Testis (tissue), 3 donors: ENCODE measurements around the gene ARHGAP20. TPM values are rescaled to one million over a fixed set of nuclear protein-coding genes. Genes with fewer than 3 reads are reported as not detected.
"Not testable (repeated sequence)": the region's sequence is repeated elsewhere in the genome, so short reads cannot be mapped to it uniquely, and the experiment has no call there.

Source experiments
- DNase-seq: peaks from one replicate; pipeline ENCODE4 v3.0.0-alpha.2; 2019
- H3K27ac ChIP-seq, 2 donors: fragments of 200-600 bp; sonication (generic); one replicate each; pipeline ENCODE4 v1.5.1; 2019
- H3K27me3 ChIP-seq: fragments of 200-600 bp; sonication (generic); one replicate; pipeline ENCODE4 v1.5.1; 2019
- H3K36me3 ChIP-seq: fragments of 200-600 bp; sonication (generic); one replicate; pipeline ENCODE4 v1.5.1; 2017; ENCODE audit warnings: low read depth; ENCODE audit errors: missing control alignments
- H3K4me1 ChIP-seq: fragments of 200-600 bp; sonication (generic); one replicate; pipeline ENCODE4 v1.5.1; 2019
- H3K4me3 ChIP-seq, 2 donors: fragments of 200-600 bp; sonication (generic); one replicate each; pipeline ENCODE4 v1.5.1; 2017 to 2019
- H3K9me3 ChIP-seq: fragments of 200-600 bp; sonication (generic); one replicate; pipeline ENCODE4 v1.5.1; 2017
- CTCF ChIP-seq, 3 experiments: fragments of 450-650 bp in 2 of 3; fragments of 200-600 bp in 1 of 3; sonication (generic) in 1 of 3; IDR thresholded peaks; one replicate each; pipeline ENCODE4 v1.5.1; 2016 to 2019; ENCODE audit warnings: antibody characterized with exemption in 3 of 3, mild to moderate bottlenecking in 2 of 3, moderate library complexity in 1 of 3
- POLR2A ChIP-seq: fragments of 450-650 bp; IDR thresholded peaks from one replicate; pipeline ENCODE4 v1.6.1; 2017; ENCODE audit warnings: antibody characterized with exemption, mild to moderate bottlenecking, moderate library complexity
- WGBS, 2 donors: methylation state at CpG; one replicate each; pipeline ENCODE4 v1.1.5; 2018; 5-methylcytosine and 5-hydroxymethylcytosine counted together
- intact Hi-C: fragments of 100-400 bp; cut with DNase I; formaldehyde crosslinking; loops from one replicate; pipeline ENCODE4 v1.15.1; 2023; ENCODE audit warnings: low total_unique reads
- polyA plus RNA-seq: library from polyadenylated mRNA; stranded (reverse); fragments of 350-450 nt; fragmentation: Illumina TruSeq; extraction: RNeasy Lipid Tissue Mini Kit (QIAGEN cat#74804); gene quantifications from one replicate; pipeline ENCODE4 v1.2.3, GENCODE V29; 2014; ENCODE audit warnings: low read depth, low replicate concordance; ENCODE audit not compliant: insufficient read depth
- total RNA-seq, 2 donors: library from RNA; depleted of rRNA; stranded (reverse); fragments of >200 nt; gene quantifications; one replicate each; pipeline ENCODE4 v1.2.3, GENCODE V29; 2016

ARHGAP20 gene
- total and polyA plus RNA-seq, 3 donors from 2014 or later = 18.6 to 40.1 (median 37.2) TPM

GRCh38 chr11:110629594-110629993 lies 82.6 kb downstream of the ARHGAP20 start:
- no peaks in the 10 kb centered on the region for H3K9me3 ChIP-seq
- DNase-seq = no peak
- no peaks in the 10 kb centered on the region for H3K27me3 ChIP-seq
- H3K4me3 ChIP-seq = no peak overlapping the region
- no peaks in the 10 kb centered on the region for H3K4me1 ChIP-seq
- H3K27ac ChIP-seq = no peak overlapping the region
- TF ChIP-seq CTCF (IDR thresholded peaks at IDR 0.05) (no peak), POLR2A (no peak)
- no peaks in the 10 kb centered on the region for H3K36me3 ChIP-seq
- intact Hi-C loops = no loop called here
- WGBS, 2 donors = 46 to 56% methylated on average over 4 of the region's 4 CpGs

GRCh38 chr11:110621826-110622225 lies 90.4 kb downstream of the ARHGAP20 start:
- no peak overlapping the region for H3K27ac ChIP-seq
- H3K4me3 ChIP-seq = no peak overlapping the region
- intact Hi-C loops = no loop called here
- no peaks in the 10 kb centered on the region for H3K36me3 ChIP-seq
- no peaks in the 10 kb centered on the region for H3K9me3 ChIP-seq
- TF ChIP-seq CTCF (IDR thresholded peaks at IDR 0.05) (no peak), POLR2A (no peak)
- H3K4me1 ChIP-seq = no peaks in the 10 kb centered on the region
- 0 to 47% methylated on average over 2 of the region's 2 CpGs for WGBS, 2 donors
- DNase-seq = no peak
- no peaks in the 10 kb centered on the region for H3K27me3 ChIP-seq

DNA sequence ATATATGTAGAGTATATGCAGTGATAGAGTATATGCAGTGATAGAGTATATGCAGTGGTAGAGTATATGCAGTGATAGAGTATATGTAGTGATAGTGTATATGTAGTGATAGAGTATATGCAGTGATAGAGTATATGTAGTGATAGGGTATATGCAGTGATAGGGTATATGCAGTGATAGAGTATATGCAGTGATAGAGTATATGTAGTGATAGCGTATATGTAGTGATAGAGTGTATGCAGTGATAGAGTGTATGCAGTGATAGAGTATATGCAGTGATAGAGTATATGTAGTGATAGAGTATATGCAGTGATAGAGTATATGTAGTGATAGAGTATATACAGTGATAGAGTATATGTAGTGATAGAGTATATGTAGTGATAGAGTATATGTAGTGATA lies 92.9 kb downstream of the ARHGAP20 start:
- 90 to 94% methylated on average over 1 of the region's 1 CpG for WGBS, 2 donors
- H3K27ac ChIP-seq, H3K4me3 ChIP-seq, H3K27me3 ChIP-seq, intact Hi-C loops, H3K4me1 ChIP-seq, H3K9me3 ChIP-seq, DNase-seq, H3K36me3 ChIP-seq: not testable (repeated sequence)

GRCh38 chr11:110614031-110614430 lies 98.2 kb downstream of the ARHGAP20 start:
- DNase-seq = no peak
- no peak overlapping the region for H3K4me3 ChIP-seq
- H3K27ac ChIP-seq = no peak overlapping the region
- no peaks in the 10 kb centered on the region for H3K4me1 ChIP-seq
- TF ChIP-seq CTCF (IDR thresholded peaks at IDR 0.05) = no peak
- H3K9me3 ChIP-seq = no peaks in the 10 kb centered on the region
- intact Hi-C loops = no loop called here
- 61 to 63% methylated on average over 2 of the region's 2 CpGs for WGBS, 2 donors
- H3K27me3 ChIP-seq = no peaks in the 10 kb centered on the region
- H3K36me3 ChIP-seq = no peaks in the 10 kb centered on the region

DNA sequence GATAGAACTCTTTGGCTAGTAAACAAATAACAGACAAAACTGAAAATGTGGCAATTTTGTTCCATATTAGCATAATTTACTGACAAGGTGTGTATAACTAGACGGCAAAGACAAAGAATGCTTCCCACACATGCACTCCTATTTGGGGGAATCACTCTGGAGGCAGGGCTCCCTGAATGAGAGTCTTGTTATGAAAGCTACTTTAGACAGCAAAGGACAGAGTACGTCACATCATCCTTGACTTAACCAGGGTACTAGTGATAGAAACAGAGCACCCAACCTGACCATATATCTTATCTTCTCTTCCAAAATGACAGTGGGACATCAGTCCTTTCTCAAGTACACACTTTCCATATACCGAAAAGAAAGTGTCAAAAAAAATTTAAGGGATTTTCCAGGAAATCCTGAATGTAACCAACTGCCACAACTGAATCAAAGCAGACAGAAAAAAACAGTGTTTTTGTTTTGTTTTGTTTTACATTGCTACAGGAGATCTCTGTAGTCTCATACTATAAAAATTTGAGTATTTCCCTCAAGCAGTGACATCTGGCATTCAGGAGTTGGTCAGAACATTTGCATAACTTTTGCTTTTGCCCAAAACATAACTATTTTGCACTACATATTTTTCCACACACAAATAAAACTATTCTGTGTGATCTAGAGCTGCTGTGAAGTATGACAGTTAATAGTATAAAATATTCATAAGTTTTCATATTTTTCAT lies 98.9 kb downstream of the ARHGAP20 start:
- Histone ChIP-seq H3K4me1 (no peaks in the 10 kb centered on the region), H3K27me3 (no peaks in the 10 kb centered on the region), H3K4me3 (no peak overlapping the region), H3K27ac (no peak overlapping the region), H3K36me3 (no peaks in the 10 kb centered on the region), H3K9me3 (no peaks in the 10 kb centered on the region)
- WGBS, 2 donors = 58 to 67% methylated on average over 3 of the region's 3 CpGs
- DNase-seq = no peak
- intact Hi-C loops = no loop called here
- TF ChIP-seq POLR2A = no peak
- no peak for TF ChIP-seq CTCF (IDR thresholded peaks at IDR 0.05)
